Left lobe of liver (tissue), 2 donors: ENCODE results near the gene LCP2. TPM values are rescaled to one million over a fixed set of nuclear protein-coding genes. Genes with fewer than 3 reads are reported as not detected.
A peak's percentile ranks its signal among the peaks of the same experiment; 100 is the strongest.
"Not testable (repeated sequence)": the region's sequence is repeated elsewhere in the genome, so short reads cannot be mapped to it uniquely, and the experiment has no call there.

Experiments
- ATAC-seq: fragments of 200-7000 bp; cut with Tn5 transposase; one replicate; pipeline ENCODE4 v1.9.1; 2020; ENCODE audit warnings: mild to moderate bottlenecking, moderate library complexity
- DNase-seq: peaks from one replicate; pipeline ENCODE4 v3.0.0-alpha.2; 2020; ENCODE audit warnings: low spot score
- total RNA-seq: library from RNA; stranded (reverse); gene quantifications from one replicate; pipeline ENCODE4 v1.2.1, GENCODE V29; 2021
- donor health status: DM: no; HTN: no; CAD: no; lungs with moderate emphysema.
- donor health status: DM: no; HTN: yes; CAD: no.

Gene LCP2
- total RNA-seq, 1 donor from 2014 or later = 7.3 TPM

GRCh38 chr5:170251462-170251861 lies 46.1 kb downstream of the LCP2 start:
- DNase-seq (no peak), ATAC-seq (no peak)

GRCh38 chr5:170250810-170251317 lies 46.7 kb downstream of the LCP2 start:
- ATAC-seq (no peak), DNase-seq (no peak)

DNA sequence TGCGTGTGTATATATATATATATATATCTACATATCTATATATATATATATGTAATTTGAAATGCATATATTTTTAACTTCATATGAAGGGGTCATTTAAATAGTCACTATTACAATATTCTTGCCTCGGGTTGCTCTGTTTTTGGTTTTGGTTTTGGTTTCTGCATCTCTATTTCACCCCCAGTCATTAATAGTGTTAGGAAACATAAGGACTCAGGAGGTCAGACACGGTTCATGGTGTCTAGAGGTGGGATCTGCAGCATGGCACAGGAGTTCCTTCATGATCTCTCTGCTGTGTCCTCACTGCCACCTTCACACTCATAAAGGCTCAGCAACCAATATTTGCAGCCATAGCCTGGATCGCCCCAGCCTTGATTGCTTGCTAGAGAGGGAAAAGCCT lies 48.2 kb downstream of the LCP2 start:
- DNase-seq (no peak), ATAC-seq (no peak)

GRCh38 chr5:170248931-170249227 lies 48.7 kb downstream of the LCP2 start:
- ATAC-seq, DNase-seq: not testable (repeated sequence)

DNA sequence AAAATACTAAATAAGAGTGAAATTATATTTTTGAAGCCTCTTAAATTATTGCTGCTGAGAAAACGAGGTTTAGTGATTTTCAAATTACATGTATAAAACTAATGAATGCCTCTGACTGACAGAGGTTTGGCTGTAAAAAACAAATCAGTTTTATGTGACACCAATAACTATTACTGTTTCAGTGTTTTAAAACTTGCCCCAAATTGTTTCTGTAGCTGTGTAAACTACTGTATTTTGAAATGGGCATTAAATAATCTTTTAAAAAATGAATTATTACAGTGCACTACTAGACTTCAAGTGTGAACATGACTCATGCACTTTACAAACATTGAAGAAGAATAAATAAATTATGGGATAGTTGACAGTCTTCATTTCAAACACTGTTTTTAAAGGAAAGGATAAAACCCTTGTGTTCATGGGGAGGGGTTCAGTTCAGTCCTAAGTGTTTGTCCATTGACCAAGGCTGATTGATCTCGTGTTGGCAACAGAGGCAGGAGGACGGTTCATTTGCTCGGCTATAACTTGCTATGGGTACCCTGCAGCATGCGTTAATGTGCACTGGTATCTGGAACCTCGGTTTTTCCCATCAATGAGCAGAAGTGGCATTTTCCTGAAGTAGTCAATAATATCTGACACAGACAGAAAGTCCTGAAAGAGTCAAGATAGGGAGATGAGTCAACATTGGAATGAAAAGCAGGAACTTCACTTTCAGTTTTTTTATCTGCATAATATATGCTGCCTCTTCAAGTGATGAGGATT lies 49.2 kb downstream of the LCP2 start:
- ATAC-seq = no peak
- no peak for DNase-seq

GRCh38 chr5:170247363-170247762 lies 50.2 kb downstream of the LCP2 start:
- DNase-seq (no peak), ATAC-seq (no peak)

- no peak for DNase-seq
- ATAC-seq = no peak
Measured at GRCh38 chr5:170246126-170246870, 51.3 kb downstream of the LCP2 start.

DNA sequence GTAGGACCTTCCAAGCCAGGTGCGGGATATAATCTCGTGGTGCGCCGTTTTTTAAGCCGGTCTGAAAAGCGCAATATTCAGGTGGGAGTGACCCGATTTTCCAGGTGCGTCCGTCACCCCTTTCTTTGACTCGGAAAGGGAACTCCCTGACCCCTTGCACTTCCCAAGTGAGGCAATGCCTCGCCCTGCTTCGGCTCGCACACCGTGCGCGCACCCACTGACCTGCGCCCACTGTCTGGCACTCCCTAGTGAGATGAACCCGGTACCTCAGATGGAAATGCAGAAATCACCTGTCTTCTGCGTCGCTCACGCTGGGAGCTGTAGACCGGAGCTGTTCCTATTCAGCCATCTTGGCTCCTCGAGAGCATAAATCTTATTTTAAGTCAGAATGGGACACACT lies 52.1 kb downstream of the LCP2 start:
- not testable (repeated sequence) for ATAC-seq, DNase-seq

GRCh38 chr5:170238456-170239196 lies 59.0 kb downstream of the LCP2 start:
- ATAC-seq (no peak), DNase-seq (no peak)

- peak; percentile 78 for ATAC-seq
- DNase-seq = no peak
Measured at GRCh38 chr5:170235876-170236864, 61.4 kb downstream of the LCP2 start.

GRCh38 chr5:170233358-170233892 lies 64.2 kb downstream of the LCP2 start:
- ATAC-seq = no peak

DNA sequence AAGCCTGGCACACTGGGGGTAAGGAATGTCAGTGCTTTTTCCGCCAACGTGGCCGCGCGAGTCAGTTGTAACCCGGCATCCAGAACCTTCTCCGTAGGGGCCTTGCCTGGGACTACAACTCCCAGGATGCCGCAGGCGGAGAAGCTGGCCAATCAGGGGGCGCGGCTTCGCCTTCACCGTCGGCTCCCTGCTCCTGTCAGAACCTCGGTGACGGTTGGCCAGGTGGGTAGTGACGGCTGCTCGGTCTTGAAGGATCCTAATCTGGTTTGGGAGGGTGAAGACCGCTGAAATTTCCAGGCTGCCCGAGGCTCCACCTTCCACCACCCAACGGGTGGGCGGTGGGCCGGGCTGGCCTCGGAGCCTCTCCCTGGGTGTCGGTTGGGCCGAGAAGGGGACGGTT lies 64.8 kb downstream of the LCP2 start, which contains the start of gene C5orf58:
Gene C5orf58 (plus strand): TSS at position 200 of the 400 bp plus-strand sequence. CDS start 1,992 bp downstream, outside the sequence.
- DNase-seq (no peak), ATAC-seq (no peak)

More at GRCh38 chr5:170233358-170233892, 64.2 kb downstream of the LCP2 start:
- DNase-seq = no peak

DNA sequence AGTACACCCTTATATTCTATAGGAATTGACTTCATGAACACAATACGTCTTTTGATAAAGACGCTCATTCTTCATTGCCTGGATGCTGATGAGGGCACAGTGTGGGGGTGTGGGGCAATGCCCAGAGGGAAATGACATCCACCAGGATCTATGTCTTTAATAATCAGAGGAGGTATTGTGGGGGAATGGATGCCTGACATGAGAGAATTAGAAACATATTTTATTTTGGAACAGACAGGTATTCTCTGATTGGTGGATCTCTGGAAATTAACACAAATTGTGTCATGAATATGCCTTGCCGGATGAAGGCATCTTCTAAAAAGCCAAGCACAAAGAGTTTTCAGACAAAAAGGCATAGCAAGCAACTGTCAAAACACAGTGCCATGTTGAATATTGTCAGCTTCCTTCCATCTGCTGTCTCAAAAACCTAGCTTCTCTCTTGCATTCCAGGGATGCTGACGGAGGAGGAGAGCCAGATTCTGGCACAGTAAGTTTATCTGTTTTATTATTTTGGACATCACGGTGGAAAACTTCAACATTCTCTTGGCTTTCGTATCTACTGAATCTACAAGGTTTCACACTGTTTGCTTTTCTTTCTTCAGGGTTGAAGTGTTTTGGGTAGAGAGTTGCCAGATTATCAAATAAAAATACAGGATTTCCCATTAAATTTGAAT lies 68.7 kb downstream of the LCP2 start:
- ATAC-seq = no peak
- no peak for DNase-seq

DNA sequence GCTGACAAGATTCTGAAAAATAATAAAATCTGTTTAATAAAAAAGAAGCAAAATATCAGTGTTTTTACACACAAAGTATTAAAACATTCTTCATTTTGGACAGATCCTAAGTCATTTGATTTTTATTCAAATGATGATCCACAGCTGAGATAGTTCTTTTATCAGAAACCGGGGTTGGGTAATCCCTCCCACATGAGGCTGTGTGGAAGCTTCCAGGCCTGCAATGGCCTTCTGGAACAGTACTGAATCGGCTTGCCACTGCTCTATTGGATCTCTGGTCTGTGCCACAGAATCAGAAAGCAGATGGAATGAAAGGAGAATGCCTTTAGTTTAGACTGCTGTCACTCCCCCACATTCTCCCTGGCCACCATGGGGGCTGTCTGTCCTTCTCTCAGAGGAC lies 70.9 kb downstream of the LCP2 start:
- no peak for DNase-seq
- no peak for ATAC-seq

GRCh38 chr5:170226129-170226615 lies 71.4 kb downstream of the LCP2 start:
- DNase-seq (no peak), ATAC-seq (no peak)

- peak; percentile 62 for DNase-seq
- ATAC-seq = peak; percentile 89
Measured at GRCh38 chr5:170225326-170226128, 72.0 kb downstream of the LCP2 start.

DNA sequence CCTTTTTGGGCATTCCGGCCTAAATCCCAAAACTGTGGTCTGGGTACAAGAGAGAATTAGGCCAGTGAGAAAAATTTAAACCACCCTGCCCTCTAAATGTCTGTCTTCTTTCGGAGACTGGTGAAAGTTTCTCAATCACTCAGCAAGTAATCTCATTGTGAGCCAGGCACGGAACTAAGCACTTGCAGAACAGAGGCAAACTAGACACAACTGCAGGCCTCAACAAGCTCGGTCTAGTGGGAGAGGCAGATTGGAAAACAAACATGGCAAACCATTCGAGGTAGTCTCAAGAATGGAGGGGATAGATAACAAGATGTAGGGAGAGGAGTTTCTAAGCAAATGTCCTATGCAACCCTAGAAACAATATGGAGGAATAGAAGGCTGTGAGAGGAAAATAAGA lies 73.7 kb downstream of the LCP2 start:
- DNase-seq (no peak), ATAC-seq (no peak)

GRCh38 chr5:170223360-170223759 lies 74.2 kb downstream of the LCP2 start:
- ATAC-seq (no peak), DNase-seq (no peak)
